Stimulated activated CD4-positive, alpha-beta T cell treated with anti-CD3 and anti-CD28 coated beads, Interleukin-1b, Interleukin-23, amount 100 ng/mL, for 1 hour (primary cell): ENCODE results near the gene PPP2R2D.
"Not testable (repeated sequence)": the region's sequence is repeated elsewhere in the genome, so short reads cannot be mapped to it uniquely, and the experiment has no call there.

ENCODE experiments used
- DNase-seq, 2 donors: peaks; one replicate each; pipeline ENCODE4 v3.0.0-alpha.2; 2020; ENCODE audit warnings: low read depth in 2 of 2

Gene PPP2R2D

DNA sequence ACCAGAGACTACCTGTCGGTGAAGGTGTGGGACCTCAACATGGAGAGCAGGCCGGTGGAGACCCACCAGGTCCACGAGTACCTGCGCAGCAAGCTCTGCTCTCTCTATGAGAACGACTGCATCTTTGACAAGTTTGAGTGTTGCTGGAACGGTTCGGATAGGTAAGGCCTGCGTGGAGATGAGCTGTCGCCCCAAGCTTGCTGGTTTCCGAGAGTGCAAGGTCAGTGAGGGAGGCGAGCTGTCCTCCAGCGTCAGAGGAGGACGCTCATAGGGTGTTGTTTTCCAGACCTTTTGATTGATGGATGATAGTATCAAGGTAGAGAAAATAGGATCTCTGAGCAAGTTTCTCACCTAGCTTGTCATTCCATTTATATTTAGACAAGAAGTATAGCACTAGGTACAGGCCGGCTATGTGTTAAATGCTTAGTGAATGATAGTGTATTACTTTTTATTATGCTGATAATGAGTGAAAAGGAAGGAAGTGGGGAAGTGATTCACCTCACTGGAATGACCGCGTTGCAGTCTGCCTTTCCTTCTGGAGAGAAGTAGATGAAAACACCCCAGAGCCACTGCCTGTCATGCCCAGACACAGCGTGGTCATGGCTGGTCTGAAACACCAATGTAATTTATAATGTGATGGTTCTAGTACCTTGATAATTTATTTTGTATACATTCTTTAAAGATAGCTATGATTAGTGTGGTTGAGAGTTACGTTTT lies 47.0 kb downstream of the PPP2R2D start:
- no peak for DNase-seq

DNA sequence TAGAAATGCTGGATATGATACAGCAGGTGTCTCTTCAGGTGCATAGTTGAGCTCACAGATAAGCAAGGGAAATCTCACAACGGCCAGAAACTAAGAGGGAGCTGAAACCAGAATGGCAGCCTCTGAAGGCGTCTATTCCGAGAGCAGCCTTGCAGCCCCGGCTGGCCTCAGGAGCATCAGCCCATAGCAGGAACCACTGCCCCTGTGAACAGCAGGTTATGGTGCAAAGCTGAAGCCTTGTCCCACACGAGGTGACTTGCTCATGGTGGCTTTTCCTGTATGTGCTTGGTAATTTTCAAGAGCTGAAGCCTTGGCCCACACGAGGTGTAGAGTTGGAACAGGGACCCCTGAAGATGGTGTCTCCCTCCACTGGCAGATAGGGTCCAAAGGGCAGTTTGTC lies 47.7 kb downstream of the PPP2R2D start:
- DNase-seq, result no peak

DNA sequence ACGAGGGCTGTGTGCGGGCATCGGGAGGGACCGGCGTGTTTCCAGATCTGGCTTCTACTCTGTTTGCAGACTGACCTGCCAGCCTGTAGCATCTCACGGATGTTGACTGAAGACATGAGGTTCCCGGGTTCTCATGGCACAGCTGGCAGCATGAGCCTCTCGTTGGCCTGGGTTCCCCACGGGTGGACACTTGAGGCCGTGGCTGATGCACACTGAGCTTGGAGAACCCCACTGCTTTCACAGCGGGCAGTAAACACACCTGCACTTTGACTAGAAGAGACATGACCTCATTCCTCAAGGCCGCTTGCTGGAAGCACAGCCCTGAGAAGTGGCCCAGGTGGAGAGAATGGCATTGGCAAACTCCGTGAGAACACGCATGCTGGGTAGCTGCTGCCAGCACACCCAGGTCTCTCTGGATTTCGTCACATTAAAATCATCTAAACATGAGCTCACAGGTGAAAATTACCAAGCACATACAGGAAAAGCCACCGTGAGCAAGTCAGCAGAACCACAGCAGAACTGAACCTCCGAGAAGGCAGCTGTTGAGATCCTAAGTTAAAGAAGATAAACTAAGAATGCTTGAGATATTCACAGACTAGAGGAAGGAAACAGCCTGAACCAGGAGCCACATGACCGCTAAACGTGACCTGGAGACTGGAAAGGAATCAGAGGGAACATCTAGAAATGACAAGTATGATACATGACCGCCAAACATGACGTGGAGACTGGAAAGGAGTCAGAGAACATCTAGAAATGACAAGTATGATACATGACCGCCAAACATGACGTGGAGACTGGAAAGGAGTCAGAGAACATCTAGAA lies 48.4 kb downstream of the PPP2R2D start:
- no peak for DNase-seq

DNA sequence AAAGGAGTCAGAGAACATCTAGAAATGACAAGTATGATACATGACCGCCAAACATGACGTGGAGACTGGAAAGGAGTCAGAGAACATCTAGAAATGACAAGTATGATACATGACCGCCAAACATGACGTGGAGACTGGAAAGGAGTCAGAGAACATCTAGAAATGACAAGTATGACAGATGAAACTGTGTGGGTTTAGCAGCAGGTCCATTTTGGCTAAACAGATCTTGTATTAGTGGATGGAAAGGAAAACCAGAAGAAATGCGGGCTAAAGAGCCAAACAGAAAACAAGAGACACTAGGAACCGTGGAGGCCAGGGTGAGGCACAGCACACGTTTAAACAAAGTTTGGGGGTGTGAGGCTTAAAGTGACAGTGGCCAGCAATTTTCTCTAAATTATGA lies 49.1 kb downstream of the PPP2R2D start:
- not testable (repeated sequence) for DNase-seq

DNA sequence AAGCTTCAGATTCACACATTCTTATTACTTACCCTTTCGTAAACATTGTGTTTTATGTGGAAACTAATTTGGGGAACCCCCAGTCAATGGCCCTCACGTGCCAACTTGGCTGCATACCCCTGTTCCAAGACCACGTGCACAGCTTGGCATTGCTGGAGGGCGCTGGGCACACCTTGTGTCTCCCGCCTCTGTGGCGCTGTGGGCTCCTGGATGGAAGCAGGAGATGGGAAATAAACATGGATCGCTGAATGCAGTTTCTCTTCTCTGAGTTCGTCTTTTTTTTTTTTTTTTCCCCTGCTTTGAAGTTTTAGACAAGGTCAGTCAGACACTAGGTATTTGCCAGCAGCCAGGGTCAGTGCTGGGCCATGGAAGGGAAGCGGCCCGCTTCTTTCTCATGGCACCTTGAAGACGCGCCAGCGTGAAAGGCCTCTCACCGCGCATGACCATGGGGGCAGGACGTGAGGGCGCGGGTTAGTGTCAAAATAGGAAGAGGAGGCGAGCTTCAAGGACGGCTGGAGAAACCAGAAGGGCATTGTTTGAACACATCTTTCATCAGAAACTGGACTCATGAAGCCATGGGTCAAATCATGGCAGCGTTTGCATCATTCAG lies 53.7 kb downstream of the PPP2R2D start:
- no peak for DNase-seq

DNA sequence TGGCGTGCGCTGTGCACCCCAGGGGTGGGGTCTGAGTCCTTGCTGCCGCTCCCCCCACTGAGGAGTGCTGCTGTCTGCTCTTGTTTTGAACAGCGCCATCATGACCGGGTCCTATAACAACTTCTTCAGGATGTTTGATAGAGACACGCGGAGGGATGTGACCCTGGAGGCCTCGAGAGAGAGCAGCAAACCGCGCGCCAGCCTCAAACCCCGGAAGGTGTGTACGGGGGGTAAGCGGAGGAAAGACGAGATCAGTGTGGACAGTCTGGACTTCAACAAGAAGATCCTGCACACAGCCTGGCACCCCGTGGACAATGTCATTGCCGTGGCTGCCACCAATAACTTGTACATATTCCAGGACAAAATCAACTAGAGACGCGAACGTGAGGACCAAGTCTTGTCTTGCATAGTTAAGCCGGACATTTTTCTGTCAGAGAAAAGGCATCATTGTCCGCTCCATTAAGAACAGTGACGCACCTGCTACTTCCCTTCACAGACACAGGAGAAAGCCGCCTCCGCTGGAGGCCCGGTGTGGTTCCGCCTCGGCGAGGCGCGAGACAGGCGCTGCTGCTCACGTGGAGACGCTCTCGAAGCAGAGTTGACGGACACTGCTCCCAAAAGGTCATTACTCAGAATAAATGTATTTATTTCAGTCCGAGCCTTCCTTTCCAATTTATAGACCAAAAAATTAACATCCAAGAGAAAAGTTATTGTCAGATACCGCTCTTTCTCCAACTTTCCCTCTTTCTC lies 55.0 kb downstream of the PPP2R2D start:
- no peak for DNase-seq

DNA sequence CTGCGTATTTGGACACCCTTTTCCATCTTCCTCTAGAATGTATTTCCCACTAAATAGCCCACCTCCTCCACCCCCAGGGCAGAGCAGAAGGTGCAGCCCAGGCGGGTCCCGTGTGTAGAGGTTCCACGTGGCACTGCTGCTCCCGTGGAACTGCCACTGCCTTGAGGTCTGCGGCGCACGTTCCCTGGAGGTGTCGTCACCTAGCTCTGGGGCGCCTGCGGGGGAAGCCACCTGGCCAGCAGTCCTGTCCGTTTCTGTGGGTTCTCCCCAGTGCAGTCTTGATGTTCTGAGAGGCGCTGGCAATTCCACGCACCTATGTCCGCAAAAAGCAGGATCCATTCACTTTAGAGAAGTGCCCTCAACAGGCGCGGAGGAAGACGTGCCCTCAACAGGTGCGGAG lies 59.0 kb downstream of the PPP2R2D start:
- DNase-seq, result no peak

DNA sequence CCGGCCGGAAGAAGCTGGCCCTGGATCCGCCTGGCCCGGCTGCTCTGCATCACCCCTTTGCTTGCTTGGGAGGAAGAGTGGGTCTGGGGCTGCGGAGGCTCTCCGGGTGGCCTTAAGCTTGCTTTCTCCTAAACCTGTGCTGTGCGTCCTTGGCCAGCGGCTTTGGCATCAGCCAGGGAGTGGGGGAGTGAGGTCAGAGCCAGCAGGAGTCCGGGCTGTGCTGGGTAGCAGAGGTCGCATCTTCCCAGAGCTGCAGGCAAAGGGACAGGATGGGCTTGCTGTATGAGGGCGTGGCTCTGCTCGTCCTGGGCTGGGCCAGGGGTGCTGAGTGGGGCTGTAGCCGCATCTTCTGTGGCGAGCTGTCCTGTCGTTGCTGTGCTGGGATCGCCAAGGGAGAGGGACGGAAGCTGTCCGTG lies 59.8 kb downstream of the PPP2R2D start:
- DNase-seq, result no peak

DNA sequence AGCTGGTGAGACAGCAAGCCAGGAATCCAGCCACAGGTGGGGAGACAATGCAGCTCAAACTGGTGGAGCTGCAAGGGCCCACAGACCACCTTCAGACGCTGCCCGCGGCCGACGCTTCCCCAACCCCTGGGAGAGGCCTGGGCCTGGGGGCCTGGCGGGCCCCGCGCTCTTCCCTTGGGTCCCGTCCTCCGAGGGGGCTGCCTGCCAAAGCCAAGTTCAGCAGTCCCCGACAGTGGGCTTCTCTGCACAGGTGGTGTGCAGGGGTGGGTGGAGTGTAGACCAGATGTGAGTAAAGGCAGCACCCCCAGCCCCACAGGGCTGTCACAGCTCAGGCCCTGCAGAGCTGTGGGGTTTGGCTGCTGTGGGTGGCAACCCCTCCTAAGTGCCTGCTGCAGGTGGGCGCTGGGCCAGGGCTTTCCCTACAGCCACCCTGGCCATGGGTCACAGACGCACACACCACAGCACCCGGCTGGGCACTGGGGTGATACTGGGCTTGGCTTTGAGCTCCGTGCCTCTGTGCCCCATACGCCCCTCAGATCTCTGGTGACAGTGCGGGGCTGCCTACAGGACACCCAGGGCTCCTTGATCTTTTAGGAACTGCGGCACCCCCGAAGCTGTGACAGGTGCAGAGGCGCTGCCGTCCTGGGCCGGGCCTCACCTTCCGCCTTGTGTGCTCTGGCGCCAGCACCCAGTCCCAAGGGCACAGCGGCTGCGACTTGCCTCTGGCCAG lies 60.4 kb downstream of the PPP2R2D start:
- no peak for DNase-seq

DNA sequence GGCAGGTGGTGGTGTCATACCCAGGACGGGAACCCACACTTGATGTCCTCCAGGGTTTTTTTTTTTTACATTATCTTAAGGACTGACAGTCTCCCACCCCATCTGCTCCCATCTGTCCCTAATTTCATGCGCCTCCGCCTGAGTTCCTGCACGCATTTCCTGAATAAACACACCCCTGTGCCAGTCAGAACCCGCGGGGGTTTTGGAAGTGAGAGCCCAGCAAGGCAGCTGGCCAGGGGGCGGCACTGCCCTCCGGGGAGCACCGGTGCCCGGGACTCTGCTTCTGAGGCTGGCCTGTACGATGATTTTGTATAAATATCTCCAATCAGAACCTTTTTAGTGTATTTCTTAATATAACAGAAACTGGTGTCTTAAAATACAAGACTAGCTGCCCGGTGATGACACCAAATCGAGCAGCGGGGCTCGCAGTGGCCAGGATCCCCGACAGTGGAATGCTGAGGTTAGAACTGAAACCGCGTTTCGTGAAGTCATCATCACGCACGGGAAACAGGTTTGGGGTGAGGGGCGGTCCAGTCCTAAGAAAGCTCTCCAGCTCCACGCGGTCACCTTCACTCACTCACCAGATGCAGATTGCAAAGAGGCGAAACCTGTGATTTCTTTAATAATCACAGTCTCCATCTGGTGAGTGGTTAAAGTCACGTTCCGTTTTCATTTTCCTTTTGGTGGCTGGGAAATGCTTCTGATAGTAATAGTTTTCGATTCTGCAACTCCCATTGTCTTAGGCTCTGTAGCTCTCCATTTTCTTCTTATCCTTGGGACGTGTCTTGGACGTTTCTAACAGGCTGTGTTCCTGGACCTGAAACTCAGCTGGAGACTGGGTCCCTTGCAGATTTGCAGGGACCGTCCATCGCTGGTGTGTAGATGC lies 61.2 kb downstream of the PPP2R2D start:
- no peak for DNase-seq

DNA sequence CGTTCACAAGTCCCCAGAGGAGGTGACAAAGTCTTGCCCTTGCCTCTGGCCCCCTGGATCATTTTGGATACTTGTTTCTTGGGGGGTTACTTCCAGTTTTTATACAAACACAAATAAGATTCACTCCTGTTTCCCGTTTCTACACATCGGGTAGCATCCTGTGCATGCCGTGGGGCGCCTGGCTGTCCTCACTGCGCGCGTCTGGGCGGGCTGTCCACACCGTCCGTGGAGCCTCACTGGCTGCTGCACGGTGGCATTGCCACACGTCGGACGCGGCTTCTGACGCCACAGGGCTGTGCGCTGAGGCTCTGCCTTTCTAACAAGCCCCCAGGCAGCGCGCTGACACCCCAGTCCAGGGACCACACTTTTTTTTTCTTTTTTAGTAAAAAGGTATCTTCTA lies 62.5 kb downstream of the PPP2R2D start:
- DNase-seq, result no peak

DNA sequence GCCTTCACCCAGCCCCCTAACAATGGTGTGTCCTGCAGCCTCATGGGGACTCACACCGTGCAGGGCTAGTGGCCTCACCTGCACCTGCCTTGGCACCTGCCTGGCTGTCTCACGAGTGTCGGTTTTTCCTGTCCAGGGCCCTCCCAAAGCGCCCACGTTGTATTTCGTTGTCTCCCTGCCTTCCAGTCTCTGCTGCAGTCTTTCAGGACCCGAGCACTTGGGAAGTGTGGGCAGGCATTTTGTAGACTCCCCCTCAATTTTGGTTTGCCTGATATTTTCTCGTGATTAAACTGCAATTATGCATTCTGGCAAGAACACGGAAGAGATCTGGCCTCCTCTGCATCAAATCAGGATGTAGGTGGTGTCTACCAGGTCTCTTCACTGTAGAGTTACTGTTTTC lies 63.0 kb downstream of the PPP2R2D start:
- DNase-seq, result no peak

DNA sequence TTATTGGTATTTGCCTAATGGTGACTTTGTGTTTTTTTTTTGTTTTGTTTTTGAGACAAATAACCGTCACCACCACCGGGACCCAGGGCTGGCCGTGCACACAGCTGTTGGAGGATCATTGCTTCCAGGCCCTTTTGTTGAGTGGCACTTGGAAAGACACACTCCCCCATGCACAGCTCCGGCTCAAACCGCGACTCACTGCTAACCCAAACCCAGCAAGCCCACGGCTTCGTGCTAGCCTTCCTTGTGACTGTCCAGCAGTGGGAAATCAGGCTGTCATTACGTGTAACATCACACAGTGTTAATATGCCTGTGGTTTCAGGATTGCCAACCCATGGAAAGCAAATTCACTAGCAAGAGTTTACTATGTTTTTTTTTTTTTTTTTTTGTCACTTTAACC lies 63.5 kb downstream of the PPP2R2D start:
- no peak for DNase-seq

DNA sequence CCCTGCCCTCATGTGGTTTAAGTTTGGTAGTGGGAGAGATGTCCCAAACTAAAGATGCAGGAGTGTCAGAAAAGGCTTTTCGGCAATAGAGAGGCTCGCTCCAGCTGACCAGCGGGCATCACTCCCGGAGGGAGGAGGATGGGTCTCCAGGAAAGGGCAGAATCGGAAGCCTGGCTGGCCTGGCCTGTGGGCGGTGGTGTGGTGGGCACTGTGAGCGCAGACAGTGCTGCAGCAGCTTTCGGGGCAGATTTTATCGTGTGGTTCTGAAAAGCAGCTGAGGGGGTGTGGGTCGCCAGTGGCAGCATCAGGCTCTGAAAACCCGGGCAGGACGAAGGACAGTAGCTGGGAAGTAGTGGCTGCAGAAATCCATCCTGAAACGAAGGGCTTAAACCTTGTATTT lies 68.1 kb downstream of the PPP2R2D start:
- DNase-seq, result no peak

DNA sequence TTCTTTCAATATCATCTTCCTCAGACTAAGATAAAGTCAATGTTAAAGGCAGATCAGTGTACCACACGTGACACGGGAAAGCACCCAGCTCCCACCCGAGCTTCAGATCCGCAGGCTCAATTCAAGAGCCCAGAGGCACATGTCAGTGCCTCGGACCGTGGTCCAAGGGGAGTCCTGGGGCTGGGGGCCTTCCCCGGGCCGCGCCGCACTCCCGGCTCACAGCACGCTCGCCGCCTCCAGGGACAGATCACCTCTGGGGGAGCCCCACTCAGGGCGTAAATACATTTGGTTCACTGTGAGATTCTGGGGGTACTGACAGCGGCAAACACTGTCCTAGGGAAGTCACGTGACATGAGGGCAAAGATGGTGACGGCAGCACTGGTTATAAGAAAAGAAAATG lies 70.1 kb downstream of the PPP2R2D start:
- no peak for DNase-seq

DNA sequence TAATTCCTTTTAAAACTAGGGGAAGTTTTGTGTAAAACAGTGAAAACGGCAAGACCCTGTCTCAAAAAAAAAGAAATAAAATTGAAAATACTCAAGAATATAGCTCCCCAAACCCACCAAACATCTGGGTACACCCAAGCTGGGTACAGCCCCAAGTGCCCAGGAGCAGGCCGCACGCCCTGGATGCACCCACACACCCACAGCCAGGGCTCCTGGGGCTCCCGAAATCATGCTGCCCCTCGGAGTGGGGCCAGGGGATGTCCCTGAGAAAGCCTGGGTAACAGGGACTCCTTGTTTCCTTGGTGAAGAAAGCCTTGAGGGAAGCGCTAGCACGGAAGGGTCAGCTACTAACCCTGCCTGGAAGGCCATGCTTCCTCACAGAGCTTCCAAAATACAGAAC lies 70.8 kb downstream of the PPP2R2D start:
- DNase-seq, result no peak

DNA sequence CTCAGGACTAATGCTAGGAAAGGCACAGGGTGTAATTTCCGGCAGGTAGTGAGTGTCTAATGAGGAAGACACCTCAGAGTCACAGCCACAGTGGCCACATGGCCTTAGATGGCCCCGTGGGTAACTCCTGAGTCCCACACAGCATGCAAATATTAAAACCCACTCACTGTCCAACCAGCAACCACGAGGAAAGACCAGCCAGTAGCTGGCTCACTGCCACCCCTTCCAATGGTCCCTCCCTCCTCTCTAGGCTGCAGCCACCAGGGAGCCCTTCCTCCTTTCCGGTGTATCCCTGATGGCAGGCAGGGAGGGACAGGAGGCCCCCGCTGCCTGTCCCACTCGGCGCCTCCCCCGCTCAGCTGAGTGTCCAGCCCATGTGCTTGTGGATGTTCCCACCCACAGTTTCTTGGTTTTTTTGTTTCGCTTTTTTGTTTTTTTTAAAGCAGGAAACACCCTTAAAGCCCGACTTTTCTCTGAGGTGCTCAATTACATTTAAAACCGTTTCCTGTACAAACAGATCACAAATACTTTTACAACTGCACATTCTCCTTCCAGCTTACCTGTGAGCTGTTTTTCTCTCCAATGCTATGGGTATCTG lies 71.8 kb downstream of the PPP2R2D start:
- no peak for DNase-seq

DNA sequence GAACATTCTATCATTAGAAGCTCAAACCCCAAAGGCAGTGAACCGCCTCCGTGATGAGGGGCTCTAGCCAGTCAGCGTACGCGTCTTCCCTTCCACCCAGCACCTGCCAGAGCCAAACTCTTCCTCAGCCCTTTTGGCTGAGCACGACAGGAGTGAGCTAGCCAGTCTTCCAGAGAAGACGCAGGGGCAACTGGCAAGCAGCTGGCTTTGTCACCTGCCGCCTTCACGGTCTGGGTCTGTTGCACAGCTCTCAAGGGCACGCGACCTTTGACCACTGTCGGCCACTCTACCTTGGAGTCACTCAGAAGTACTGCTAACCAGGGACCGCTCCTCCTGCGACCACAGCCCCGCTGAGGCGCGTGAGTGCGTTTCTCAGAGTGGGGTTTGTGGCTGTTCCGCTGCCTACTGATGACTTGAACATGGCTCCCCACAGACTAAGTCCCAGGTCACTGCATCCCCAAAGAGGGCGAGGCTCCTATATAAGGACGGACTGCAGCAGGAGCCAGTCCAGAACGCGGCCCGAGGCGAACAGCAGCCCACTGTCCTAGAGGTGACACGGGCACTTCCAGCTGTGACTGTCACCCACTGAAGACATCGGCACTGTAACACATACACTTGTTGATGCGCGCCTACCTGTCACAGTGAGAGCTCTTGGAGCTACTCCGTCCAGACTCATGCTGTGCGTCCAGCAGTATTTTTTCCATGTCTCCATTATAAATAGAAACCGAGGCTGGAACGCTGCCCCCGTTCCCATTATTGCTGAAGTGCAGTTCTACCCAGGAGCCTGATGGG lies 72.5 kb downstream of the PPP2R2D start:
- DNase-seq, result no peak
